OCI-LY3 (cell line): ENCODE measurements around the gene MAMLD1.

ENCODE experiments used
- EZH2phosphoT487 ChIP-seq: fragments of 200-600 bp; shearing (Covaris generic); IDR thresholded peaks from 2 replicates; pipeline ENCODE4 v1.6.1; 2018; ENCODE audit warnings: antibody characterized with exemption, mixed run types, low read depth
- TF ChIP-seq, protein P1 (sequence below): fragments of 200-600, 300-600 bp; sonication (generic); IDR thresholded peaks from 2 replicates; pipeline ENCODE4 v1.5.1; 2014; ENCODE audit warnings: antibody characterized with exemption, low read length, low read depth

DNA sequence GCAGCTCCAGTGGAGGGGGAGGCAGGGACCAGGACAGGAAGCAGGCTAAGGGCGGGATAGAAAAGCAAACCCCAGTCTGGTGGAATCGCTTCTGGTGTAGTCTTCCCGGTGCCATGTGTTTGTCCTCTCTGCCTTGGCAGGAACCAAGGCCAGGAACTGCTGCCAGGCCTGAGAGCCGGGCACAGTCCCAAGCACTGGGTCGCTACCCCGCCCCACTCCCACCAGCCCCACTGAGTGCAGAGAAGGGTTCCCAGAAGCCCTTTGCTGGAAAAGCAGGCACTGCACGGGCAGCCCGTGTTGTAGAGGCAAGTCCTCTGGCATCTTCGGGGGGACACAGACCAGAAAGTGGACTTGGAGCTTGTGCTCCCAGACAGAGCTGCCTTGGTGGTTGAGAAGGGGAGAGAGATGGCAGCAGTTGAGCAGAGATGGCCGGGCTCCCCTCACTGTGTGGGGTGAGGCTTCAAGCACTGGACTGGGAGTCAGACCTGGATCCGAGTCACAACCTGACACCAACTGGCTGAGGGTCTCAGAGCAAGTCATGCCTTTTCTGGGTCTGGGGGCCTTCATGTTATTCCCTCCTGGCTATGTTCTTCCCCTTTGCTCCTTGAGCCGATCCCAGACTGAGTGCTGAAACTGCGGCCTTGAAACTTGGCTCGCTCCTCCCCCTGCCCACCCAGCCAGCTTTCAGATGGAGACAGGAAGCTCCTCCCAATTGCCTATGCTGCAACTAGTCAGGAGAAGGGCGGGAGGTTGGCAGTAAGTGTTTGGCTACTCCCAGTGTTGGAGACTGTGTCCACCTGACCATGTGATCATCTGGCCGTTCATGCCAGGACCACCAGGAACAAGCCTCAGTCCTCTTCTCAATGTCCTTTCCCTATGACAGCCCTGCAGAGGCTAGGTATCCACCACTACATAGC is 145.6 kb downstream of the MAMLD1 start:
- TF ChIP-seq, protein P1, sequence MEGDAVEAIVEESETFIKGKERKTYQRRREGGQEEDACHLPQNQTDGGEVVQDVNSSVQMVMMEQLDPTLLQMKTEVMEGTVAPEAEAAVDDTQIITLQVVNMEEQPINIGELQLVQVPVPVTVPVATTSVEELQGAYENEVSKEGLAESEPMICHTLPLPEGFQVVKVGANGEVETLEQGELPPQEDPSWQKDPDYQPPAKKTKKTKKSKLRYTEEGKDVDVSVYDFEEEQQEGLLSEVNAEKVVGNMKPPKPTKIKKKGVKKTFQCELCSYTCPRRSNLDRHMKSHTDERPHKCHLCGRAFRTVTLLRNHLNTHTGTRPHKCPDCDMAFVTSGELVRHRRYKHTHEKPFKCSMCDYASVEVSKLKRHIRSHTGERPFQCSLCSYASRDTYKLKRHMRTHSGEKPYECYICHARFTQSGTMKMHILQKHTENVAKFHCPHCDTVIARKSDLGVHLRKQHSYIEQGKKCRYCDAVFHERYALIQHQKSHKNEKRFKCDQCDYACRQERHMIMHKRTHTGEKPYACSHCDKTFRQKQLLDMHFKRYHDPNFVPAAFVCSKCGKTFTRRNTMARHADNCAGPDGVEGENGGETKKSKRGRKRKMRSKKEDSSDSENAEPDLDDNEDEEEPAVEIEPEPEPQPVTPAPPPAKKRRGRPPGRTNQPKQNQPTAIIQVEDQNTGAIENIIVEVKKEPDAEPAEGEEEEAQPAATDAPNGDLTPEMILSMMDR: no peak
- TF ChIP-seq EZH2phosphoT487: no peak
